Naive thymus-derived CD4-positive, alpha-beta T cell (primary cell): ENCODE data around the gene TUBGCP3. TPM values are rescaled to one million over a fixed set of nuclear protein-coding genes. Genes with fewer than 3 reads are reported as not detected.
A peak's percentile ranks its signal among the peaks of the same experiment; 100 is the strongest.

Experiments
- ATAC-seq: fragments of 150-1000 bp; cut with Tn5 transposase; 2 replicates; pipeline ENCODE4 v1.10.0; 2021; ENCODE audit warnings: mild to moderate bottlenecking, moderate library complexity
- CTCF ChIA-PET: fragments of 350-600 bp; sonication (Branson Sonifier 250); formaldehyde crosslinking; loops from one replicate; lab custom pipeline; 2021; ENCODE audit warnings: antibody characterized with exemption; lab: Charles Lee
- POLR2A ChIA-PET: fragments of 350-600 bp; sonication (Branson Sonifier 250); formaldehyde crosslinking; loops from one replicate; lab custom pipeline; 2021; ENCODE audit warnings: antibody characterized with exemption, inconsistent platforms; lab: Charles Lee
- DNase-seq, 9 donors: peaks; one replicate each; pipeline versions ENCODE4 v3.0.0 to v3.0.0-alpha.2; 2020 to 2022; ENCODE audit warnings: mixed read lengths in 1 of 9
- H3K27ac ChIP-seq: one replicate; pipeline ENCODE4 v1.7.0; 2013; ENCODE audit warnings: mild to moderate bottlenecking, low read depth, low read length, moderate library complexity
- H3K27me3 ChIP-seq, 2 donors: one replicate each; pipeline ENCODE4 v1.7.0; 2013; ENCODE audit warnings: low read length in 2 of 2, mild to moderate bottlenecking in 2 of 2, moderate library complexity in 2 of 2; ENCODE audit not compliant: control insufficient read depth in 2 of 2, insufficient read depth in 2 of 2
- H3K36me3 ChIP-seq, 3 experiments: 1 replicate in 2 of 3; 2 replicates in 1 of 3; pipeline ENCODE4 v1.7.0; 2013; ENCODE audit warnings: low read length in 3 of 3, mild to moderate bottlenecking in 3 of 3, moderate library complexity in 1 of 3; ENCODE audit not compliant: insufficient read depth in 3 of 3, control insufficient read depth in 2 of 3
- H3K4me1 ChIP-seq, 2 donors: one replicate each; pipeline ENCODE4 v1.7.0; 2013; ENCODE audit warnings: low read length in 2 of 2, mild to moderate bottlenecking in 2 of 2, moderate library complexity in 1 of 2; ENCODE audit not compliant: control insufficient read depth in 2 of 2, insufficient read depth in 2 of 2
- H3K4me3 ChIP-seq: 2 replicates; pipeline ENCODE4 v1.7.0; 2013; ENCODE audit warnings: mild to moderate bottlenecking, low read length
- H3K9me3 ChIP-seq, 3 experiments: 1 replicate in 2 of 3; 2 replicates in 1 of 3; pipeline ENCODE4 v1.7.0; 2013; ENCODE audit warnings: low read length in 3 of 3; ENCODE audit not compliant: control insufficient read depth in 2 of 3
- H3K27ac Mint-ChIP-seq, 9 donors: one replicate each; pipeline ENCODE4 v1.8.0; 2020 to 2022; ENCODE audit warnings: mixed read lengths in 9 of 9, mild to moderate bottlenecking in 8 of 9, moderate library complexity in 5 of 9, inconsistent platforms in 2 of 9
- H3K27me3 Mint-ChIP-seq, 5 donors: one replicate each; pipeline ENCODE4 v1.8.0; 2021 to 2022; ENCODE audit warnings: mixed read lengths in 5 of 5, mild to moderate bottlenecking in 1 of 5
- H3K36me3 Mint-ChIP-seq, 5 donors: one replicate each; pipeline ENCODE4 v1.8.0; 2020 to 2022; ENCODE audit warnings: mixed read lengths in 5 of 5, mild to moderate bottlenecking in 3 of 5, inconsistent platforms in 1 of 5
- H3K4me1 Mint-ChIP-seq, 7 donors: one replicate each; pipeline ENCODE4 v1.8.0; 2020 to 2022; ENCODE audit warnings: mixed read lengths in 7 of 7, mild to moderate bottlenecking in 3 of 7, inconsistent platforms in 1 of 7
- H3K4me3 Mint-ChIP-seq, 10 donors: one replicate each; pipeline ENCODE4 v1.8.0; 2020 to 2022; ENCODE audit warnings: mild to moderate bottlenecking in 10 of 10, mixed read lengths in 10 of 10, moderate library complexity in 6 of 10, inconsistent platforms in 2 of 10
- H3K9me3 Mint-ChIP-seq, 11 donors: one replicate each; pipeline ENCODE4 v1.8.0; 2020 to 2022; ENCODE audit warnings: mixed read lengths in 11 of 11, mild to moderate bottlenecking in 4 of 11, inconsistent platforms in 1 of 11, moderate library complexity in 1 of 11
- intact Hi-C, 2 donors: fragments of 100-400 bp; cut with micrococcal nuclease; formaldehyde crosslinking; loops; one replicate each; pipeline ENCODE4 v1.15.1; 2023
- polyA plus RNA-seq, 2 donors: library from polyadenylated mRNA; unstranded; fragments of 300-500 nt; fragmentation: Illumina TruSeq; gene quantifications; one replicate each; pipeline ENCODE4 v1.2.3, GENCODE V29; 2021
- total RNA-seq, 6 experiments: library from RNA in 5 of 6; stranded (reverse) in 5 of 6; gene quantifications; 1 replicate in 5 of 6; 2 replicates in 1 of 6; pipeline ENCODE4 v1.2.3 and lab custom pipeline; 2021 to 2026

Gene TUBGCP3, protein sequence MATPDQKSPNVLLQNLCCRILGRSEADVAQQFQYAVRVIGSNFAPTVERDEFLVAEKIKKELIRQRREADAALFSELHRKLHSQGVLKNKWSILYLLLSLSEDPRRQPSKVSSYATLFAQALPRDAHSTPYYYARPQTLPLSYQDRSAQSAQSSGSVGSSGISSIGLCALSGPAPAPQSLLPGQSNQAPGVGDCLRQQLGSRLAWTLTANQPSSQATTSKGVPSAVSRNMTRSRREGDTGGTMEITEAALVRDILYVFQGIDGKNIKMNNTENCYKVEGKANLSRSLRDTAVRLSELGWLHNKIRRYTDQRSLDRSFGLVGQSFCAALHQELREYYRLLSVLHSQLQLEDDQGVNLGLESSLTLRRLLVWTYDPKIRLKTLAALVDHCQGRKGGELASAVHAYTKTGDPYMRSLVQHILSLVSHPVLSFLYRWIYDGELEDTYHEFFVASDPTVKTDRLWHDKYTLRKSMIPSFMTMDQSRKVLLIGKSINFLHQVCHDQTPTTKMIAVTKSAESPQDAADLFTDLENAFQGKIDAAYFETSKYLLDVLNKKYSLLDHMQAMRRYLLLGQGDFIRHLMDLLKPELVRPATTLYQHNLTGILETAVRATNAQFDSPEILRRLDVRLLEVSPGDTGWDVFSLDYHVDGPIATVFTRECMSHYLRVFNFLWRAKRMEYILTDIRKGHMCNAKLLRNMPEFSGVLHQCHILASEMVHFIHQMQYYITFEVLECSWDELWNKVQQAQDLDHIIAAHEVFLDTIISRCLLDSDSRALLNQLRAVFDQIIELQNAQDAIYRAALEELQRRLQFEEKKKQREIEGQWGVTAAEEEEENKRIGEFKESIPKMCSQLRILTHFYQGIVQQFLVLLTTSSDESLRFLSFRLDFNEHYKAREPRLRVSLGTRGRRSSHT
- total RNA-seq (10 to 100 TPM; 40.5 to 56.7 (median 45.0) TPM), polyA plus RNA-seq (10 to 100 TPM; 15.4 to 22.2 TPM), total RNA-seq (lab: John Stamatoyannopoulos, UW) (38.2 reads per million, percentile 65 among the genes with 10 or more reads in this experiment)

DNA sequence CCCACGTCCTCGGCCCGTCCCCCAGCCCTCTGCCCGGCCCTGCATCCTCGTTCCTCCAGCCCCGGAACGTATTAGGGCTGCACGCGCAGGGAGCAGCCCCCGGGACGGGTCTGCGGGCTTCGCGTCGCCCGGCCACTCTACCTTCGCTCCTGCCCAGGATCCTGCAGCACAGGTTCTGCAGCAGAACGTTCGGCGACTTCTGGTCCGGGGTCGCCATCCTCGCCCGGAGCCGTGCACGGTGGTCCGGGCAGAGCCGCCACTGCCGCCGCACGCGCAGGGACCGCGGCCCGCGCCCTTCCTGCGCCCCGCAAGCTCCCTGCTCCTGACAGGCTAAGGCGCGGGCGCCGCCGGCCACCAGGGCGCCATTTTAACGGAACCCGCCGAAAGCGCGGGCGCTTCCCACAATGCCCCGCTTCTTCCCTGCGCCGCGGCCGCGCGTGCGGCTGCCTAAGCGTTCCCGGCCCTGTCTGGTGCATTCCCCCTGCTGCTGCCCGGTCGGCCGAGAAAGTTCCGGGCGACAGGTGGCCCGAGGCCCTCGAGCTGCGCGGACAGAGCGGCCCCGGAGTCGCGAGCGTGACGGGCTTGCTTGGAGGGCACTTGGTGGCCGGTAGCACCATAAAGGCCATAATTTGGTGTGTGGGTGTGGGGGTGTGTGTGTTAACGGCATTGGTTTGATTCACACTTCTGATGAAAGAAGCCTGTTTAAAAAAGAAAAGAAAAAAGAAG, at the start of gene TUBGCP3:
TSS of gene TUBGCP3 (minus strand) at position 390 of the 726 bp plus-strand sequence. CDS start at position 217, 173 bp downstream.
- H3K9me3 Mint-ChIP-seq = peaks cover 0 to 3% (median 0%) of the 10 kb centered on the region in 11 donors
- peak; percentile 91 for ATAC-seq
- peak within 1 kb of the TSS; percentile 81 to 94 (median 89) for H3K27ac Mint-ChIP-seq
- H3K4me1 Mint-ChIP-seq = peaks cover 32 to 51% (median 37%) of the 10 kb centered on the region in 7 donors
- Histone ChIP-seq H3K27ac (peak within 1 kb of the TSS; percentile 81), H3K36me3 (peaks cover 0 to 6% (median 0%) of the 10 kb centered on the region in 3 experiments), H3K9me3 (no peaks in the 10 kb centered on the region), H3K4me3 (peak within 1 kb of the TSS; percentile 78), H3K27me3 (no peaks in the 10 kb centered on the region), H3K4me1 (peaks cover 18 to 20% of the 10 kb centered on the region in 2 donors)
- CTCF ChIA-PET = interaction anchor here (0.6 to 1.7 kb wide), 2 partner anchors 9 to 18 kb away, joined by 5 read pairs; no protein-coding TSS in a partner anchor
- POLR2A ChIA-PET = interaction anchor here (0.6 to 1.1 kb wide), 5 partner anchors 9 to 101 kb away, joined by 3 to 4 read pairs (median 3); no protein-coding TSS in a partner anchor
- peak; percentile 66 to 83 (median 80) for DNase-seq
- intact Hi-C loops = loop anchor here (1.0 to 5.0 kb wide), 6 partner anchors 18 to 1873 kb away; partner anchors contain the start of gene ANKRD10 (in 1 of the 2)
- H3K36me3 Mint-ChIP-seq = peaks cover 0 to 7% (median 0%) of the 10 kb centered on the region in 5 donors
- peak within 1 kb of the TSS; percentile 86 to 98 (median 94) for H3K4me3 Mint-ChIP-seq
- H3K27me3 Mint-ChIP-seq = peaks cover 0 to 2% (median 0%) of the 10 kb centered on the region in 5 donors

DNA sequence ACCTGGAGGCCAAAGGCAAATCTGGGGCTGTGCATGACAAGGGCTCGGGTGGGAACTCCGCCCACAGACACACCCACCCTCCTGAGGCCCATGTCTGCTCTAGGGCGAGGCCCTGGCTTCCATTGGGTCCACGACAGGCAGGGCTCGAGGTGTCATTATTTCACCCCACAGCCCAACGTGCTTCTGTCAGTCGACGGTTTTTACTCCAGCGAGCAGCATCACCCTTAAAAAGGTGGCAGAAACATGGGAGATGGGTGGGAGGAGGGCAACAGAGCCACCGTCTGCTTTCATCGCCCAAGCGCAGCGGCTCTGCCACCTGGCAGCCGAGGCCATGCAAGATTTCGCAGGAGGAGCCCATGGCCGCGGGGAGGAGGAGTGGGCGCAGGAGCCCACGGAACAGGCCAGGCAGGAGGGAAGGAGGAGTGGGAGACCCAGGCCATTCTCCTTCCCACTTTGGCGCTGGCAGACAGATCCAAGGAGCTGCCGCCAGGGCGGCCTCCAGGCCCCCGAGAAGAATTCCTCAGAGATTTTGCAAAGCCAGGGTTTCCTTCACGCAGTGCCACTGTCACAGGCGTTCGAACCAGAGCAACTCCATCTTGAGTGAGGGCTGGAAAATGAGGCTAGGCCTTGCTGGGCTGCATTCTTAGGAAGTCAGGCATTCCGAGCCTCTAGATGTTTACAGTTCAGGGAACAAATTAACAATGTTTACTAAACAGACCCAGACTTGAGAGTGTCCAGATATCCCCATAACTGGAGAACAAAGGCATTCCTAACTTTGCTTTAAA, 49.3 kb upstream of the TUBGCP3 start:
- Histone ChIP-seq H3K27ac (no peak overlapping the region), H3K4me3 (no peak overlapping the region), H3K9me3 (no peaks in the 10 kb centered on the region), H3K27me3 (no peaks in the 10 kb centered on the region), H3K4me1 (no peaks in the 10 kb centered on the region), H3K36me3 (no peaks in the 10 kb centered on the region)
- intact Hi-C loops = no loop called here
- DNase-seq (no peak), ATAC-seq (no peak)
- Mint-ChIP-seq H3K4me3 (no peak overlapping the region), H3K9me3 (no peaks in the 10 kb centered on the region), H3K27ac (no peak overlapping the region), H3K36me3 (no peaks in the 10 kb centered on the region), H3K4me1 (peaks cover 3 to 31% (median 9%) of the 10 kb centered on the region in 7 donors), H3K27me3 (peaks cover 12 to 31% (median 25%) of the 10 kb centered on the region in 5 donors)
- POLR2A ChIA-PET = no interaction called here
- CTCF ChIA-PET = no interaction called here

DNA sequence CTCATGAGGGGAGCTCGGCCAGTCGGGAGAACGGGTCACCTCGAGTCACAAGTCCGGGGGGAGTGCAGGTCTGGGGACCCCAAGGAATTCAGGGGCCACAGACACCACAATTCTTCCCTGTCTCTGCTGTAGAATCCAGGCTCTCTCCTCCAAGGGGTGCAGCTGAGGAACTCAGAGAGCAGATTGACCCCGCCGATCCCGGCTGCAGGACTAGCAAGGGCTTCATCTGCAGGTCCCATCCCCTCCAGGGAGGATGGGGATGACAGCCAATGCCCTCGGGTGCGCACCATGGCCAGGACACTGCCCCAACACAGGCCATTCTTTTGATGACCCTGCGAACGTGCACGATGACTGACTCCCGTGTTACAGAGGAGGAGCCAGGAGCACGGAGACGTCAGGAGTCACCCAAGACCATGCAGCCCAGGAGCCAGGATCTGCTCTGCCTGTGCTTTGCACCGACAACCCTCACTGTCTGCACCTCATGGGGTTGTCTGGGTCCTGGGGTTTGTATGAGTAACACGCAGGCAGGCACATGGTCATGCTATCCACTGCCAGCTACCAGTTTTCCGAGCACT, 48.5 kb upstream of the TUBGCP3 start:
- peaks cover under 1 to 26% (median 8%) of the 10 kb centered on the region in 7 donors for H3K4me1 Mint-ChIP-seq
- no peaks in the 10 kb centered on the region for H3K27me3 ChIP-seq
- H3K4me3 Mint-ChIP-seq = no peak overlapping the region
- H3K36me3 Mint-ChIP-seq = no peaks in the 10 kb centered on the region
- ATAC-seq (no peak), DNase-seq (no peak)
- no peak overlapping the region for H3K4me3 ChIP-seq
- no peak overlapping the region for H3K27ac ChIP-seq
- H3K36me3 ChIP-seq = no peaks in the 10 kb centered on the region
- ChIA-PET POLR2A (no interaction called here), CTCF (interaction anchor here (0.7 kb wide), 1 partner anchor 9 kb away, joined by 3 read pairs; no protein-coding TSS in a partner anchor)
- no peak overlapping the region for H3K27ac Mint-ChIP-seq
- no peaks in the 10 kb centered on the region for H3K9me3 Mint-ChIP-seq
- H3K9me3 ChIP-seq = no peaks in the 10 kb centered on the region
- peaks cover 12 to 29% (median 22%) of the 10 kb centered on the region in 5 donors for H3K27me3 Mint-ChIP-seq
- intact Hi-C loops = no loop called here
- H3K4me1 ChIP-seq = no peaks in the 10 kb centered on the region

DNA sequence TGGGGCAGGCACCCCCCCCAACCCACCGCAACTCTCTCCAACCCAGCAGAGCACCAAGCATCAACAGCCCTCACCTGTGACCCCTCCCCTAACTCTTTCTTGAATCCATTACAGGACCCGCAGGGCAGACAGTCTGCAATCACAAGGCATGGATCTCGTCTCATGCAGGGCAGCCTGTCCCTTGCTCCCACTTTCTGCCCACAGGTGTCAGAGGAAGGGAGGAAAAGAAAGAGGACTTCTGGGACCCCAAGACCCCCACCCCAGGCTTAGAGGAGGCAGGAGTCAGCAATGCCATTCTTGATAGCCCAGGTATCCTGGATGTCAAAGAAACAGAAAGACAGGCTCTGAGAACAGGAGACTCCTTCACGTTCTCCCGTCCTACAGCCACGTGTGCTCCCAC, 47.4 kb upstream of the TUBGCP3 start:
- H3K4me3 Mint-ChIP-seq = no peak overlapping the region

DNA sequence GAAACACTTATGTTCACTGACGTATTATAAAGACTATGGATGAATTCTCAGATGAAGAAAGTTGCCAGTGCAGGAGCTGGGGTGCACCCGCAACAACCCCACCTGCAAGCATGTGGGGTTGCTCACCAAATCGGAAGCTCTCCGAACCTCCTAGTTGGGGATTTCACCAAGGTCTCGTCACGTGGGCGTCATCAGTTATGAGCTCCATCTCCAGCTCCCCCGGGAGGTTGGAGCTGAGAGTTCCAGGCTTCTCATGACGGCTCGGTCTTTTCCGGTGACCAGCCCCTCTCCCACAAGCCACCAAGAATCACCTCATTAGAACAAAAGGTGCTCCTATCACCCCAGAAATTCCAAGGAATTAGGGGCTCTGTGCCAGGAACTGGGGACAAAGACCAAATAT, 46.1 kb upstream of the TUBGCP3 start:
- intact Hi-C loops = no loop called here
- POLR2A ChIA-PET = no interaction called here
- no peaks in the 10 kb centered on the region for H3K36me3 Mint-ChIP-seq
- H3K4me3 Mint-ChIP-seq = no peak overlapping the region
- H3K4me3 ChIP-seq = no peak overlapping the region
- DNase-seq = no peak
- no peaks in the 10 kb centered on the region for H3K9me3 Mint-ChIP-seq
- H3K4me1 ChIP-seq = no peaks in the 10 kb centered on the region
- ATAC-seq = no peak
- no peaks in the 10 kb centered on the region for H3K36me3 ChIP-seq
- CTCF ChIA-PET = no interaction called here
- H3K27me3 ChIP-seq = no peaks in the 10 kb centered on the region
- H3K27me3 Mint-ChIP-seq = peaks cover 8 to 18% (median 9%) of the 10 kb centered on the region in 5 donors
- H3K27ac ChIP-seq = no peak overlapping the region
- peaks cover 0 to 13% (median 4%) of the 10 kb centered on the region in 7 donors for H3K4me1 Mint-ChIP-seq
- no peak overlapping the region for H3K27ac Mint-ChIP-seq
- no peaks in the 10 kb centered on the region for H3K9me3 ChIP-seq

More for the DNA sequence above, 47.4 kb upstream of the TUBGCP3 start:
- peaks cover 0 to 25% (median 7%) of the 10 kb centered on the region in 7 donors for H3K4me1 Mint-ChIP-seq
- POLR2A ChIA-PET = no interaction called here
- DNase-seq (no peak), ATAC-seq (no peak)
- Histone ChIP-seq H3K36me3 (no peaks in the 10 kb centered on the region), H3K27me3 (no peaks in the 10 kb centered on the region), H3K4me1 (no peaks in the 10 kb centered on the region), H3K4me3 (no peak overlapping the region), H3K9me3 (no peaks in the 10 kb centered on the region), H3K27ac (no peak overlapping the region)
- H3K27me3 Mint-ChIP-seq = peaks cover 12 to 28% (median 21%) of the 10 kb centered on the region in 5 donors
- no peaks in the 10 kb centered on the region for H3K36me3 Mint-ChIP-seq
- no peaks in the 10 kb centered on the region for H3K9me3 Mint-ChIP-seq
- CTCF ChIA-PET = no interaction called here
- H3K27ac Mint-ChIP-seq = no peak overlapping the region
- intact Hi-C loops = no loop called here
